ENCODE data around the gene CHMP6.

Gene CHMP6

DNA sequence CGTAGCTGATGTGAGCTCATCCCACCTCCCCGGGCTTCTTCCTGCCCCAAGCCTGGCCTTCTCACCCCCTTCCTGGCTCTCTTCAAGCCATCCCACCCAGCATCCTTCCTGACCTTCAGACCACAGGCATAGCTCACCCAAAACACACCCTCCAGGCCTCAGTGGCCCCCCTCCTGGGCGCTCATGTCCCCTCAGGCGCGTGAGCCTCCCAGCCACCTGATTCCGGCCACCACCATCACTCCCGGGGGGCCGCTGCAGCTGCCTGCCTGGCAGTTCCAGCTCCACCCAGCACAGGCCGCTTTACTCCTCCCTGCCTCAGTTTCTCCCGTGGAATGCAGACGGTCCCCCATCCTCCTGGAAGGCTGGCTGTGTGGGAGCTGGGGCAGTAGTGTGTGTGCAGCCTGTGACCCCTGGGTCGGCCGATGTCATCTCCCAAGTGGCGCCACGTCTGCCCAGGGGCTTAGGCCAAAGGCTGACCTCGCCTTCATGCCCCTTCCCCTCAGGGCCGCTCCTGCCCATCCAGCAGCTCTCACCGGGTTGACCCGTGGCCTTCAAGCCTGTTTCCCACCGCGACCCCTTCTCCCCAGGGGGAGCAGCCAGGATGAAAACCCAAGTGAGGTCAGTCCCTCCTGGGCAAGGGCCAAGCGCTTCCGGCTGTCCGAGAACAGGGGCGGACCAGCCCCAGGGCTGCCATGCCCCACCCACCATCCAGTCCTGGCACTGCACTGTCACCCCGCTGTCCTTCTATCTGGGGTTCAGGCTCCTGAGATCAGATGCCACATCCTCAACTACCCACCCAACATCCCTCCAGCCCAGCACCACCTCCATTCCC, 11.9 kb upstream of the CHMP6 start:
- TF ChIP-seq, protein P1, sequence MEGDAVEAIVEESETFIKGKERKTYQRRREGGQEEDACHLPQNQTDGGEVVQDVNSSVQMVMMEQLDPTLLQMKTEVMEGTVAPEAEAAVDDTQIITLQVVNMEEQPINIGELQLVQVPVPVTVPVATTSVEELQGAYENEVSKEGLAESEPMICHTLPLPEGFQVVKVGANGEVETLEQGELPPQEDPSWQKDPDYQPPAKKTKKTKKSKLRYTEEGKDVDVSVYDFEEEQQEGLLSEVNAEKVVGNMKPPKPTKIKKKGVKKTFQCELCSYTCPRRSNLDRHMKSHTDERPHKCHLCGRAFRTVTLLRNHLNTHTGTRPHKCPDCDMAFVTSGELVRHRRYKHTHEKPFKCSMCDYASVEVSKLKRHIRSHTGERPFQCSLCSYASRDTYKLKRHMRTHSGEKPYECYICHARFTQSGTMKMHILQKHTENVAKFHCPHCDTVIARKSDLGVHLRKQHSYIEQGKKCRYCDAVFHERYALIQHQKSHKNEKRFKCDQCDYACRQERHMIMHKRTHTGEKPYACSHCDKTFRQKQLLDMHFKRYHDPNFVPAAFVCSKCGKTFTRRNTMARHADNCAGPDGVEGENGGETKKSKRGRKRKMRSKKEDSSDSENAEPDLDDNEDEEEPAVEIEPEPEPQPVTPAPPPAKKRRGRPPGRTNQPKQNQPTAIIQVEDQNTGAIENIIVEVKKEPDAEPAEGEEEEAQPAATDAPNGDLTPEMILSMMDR (IDR thresholded peaks at IDR 0.05; ENCODE audit: low read depth, low read length, missing control alignments): no peak
- DNase-seq (ENCODE audit: low read depth): no peak
- in situ Hi-C loops (cut with HindIII; ENCODE audit: low sequenced_read_pairs): no loop called here
- H3K4me3 ChIP-seq (ENCODE audit: low read depth, low read length): no peak overlapping the region

DNA sequence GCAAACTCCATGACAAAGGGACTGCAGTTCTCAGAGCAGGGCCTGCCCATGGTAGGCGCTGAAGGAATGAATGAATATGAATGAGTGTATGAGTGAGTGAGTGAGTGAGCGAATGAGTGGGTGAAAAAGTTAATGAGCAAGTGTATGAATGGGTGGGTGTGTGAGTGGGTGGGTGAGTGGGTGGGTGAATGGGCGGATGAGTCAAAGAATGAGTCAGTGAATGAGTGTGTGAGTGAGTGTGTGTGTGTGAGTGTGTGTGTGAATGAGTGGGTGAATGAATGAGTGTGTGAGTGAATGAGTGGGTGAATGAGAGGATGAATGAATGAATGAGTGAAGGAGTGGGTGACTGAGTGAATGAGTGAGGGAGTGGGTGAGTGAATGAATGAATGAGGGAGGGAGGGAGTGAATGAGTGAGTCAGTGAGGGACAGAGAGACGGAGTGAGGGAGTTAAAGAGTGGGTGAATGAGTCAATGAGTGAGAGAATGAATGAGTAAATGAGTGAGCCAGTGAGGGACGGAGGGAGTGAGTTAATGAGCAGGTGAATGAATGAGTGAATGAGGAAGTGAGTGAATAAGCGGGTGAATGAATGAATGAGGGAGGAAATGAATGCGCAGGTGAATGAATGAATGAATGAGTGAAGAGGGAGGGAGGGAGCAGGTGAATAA, 11.1 kb upstream of the CHMP6 start:
- TF ChIP-seq, protein P1 (IDR thresholded peaks at IDR 0.05; ENCODE audit: low read depth, low read length, missing control alignments): no peak
- DNase-seq (ENCODE audit: low read depth): no peak
- in situ Hi-C loops (cut with HindIII; ENCODE audit: low sequenced_read_pairs): no loop called here
- H3K4me3 ChIP-seq (ENCODE audit: low read depth, low read length): no peak overlapping the region

DNA sequence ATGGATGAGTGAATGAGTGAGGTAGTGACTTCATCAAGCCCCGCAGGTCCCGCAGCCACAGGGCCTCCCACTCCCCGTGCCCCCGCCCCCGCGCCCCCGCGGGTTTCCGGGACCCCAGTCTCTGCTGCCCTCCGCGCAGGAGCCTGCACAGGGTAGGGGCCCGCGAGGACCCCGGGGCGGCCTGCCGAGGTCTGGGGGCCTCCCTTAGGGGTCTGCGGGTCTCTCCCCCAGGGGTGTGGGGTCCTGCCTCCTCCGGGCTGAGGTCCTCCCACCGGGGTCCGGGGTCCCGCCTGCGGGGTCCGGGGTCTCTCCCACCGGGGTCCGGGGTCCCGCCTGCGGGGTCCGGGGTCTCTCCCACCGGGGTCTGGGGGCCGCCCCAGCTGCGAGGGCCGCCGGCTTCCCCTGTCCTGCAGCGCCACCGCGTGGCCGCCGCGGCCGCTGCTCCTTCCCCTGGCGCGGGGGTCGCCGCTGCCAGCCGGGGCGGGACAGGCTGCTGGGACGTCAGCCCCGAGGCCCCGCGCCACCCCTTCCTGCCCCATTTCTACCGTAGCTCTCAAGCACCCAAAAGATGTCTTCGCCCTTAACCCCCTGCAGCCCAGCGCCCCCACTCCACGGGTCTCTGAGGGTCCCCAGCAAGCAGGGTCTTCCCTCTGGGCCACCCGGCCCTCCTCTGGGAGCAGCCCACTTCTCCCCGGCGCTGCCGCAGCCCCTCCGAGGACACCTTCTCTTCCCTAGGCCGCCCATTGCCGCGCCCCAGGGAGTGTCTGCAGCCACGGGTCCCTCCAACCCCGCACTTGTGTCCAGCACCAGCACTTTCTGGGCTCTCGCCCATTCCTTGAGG, 10.4 kb upstream of the CHMP6 start:
- TF ChIP-seq, protein P1 (IDR thresholded peaks at IDR 0.05; ENCODE audit: low read depth, low read length, missing control alignments): peak; percentile 53
- no peak for DNase-seq (ENCODE audit: low read depth)
- in situ Hi-C loops (cut with HindIII; ENCODE audit: low sequenced_read_pairs): no loop called here
- H3K4me3 ChIP-seq (ENCODE audit: low read depth, low read length): peak overlapping the region; percentile 21

DNA sequence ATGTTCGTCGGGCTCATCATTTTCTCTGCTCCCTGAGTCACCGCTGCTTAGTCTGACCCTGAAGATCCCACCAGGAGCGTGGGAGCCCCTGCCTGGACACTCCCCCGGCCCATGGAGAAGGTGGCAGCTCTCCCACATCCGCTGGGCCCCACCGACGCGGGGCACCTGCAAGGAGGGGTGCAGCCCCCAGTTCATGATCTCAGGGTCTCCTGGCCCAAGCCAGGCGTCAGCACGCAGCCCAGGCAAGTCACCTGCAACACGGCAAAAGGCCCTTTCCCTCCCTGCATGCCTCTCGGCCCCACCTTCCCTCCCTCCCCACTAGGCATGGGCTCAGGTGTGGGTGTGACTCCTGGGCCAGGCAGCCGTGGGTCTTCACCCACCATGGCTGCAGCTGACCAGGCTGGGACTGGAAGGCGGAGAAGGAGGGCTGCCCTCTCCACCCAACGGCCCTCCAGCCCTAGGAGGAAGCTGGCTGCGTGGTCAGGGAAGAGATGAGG, 9.7 kb upstream of the CHMP6 start:
- H3K4me3 ChIP-seq (ENCODE audit: low read depth, low read length): no peak overlapping the region
- TF ChIP-seq, protein P1 (IDR thresholded peaks at IDR 0.05; ENCODE audit: low read depth, low read length, missing control alignments): no peak
- in situ Hi-C loops (cut with HindIII; ENCODE audit: low sequenced_read_pairs): no loop called here
- DNase-seq (ENCODE audit: low read depth): no peak

DNA sequence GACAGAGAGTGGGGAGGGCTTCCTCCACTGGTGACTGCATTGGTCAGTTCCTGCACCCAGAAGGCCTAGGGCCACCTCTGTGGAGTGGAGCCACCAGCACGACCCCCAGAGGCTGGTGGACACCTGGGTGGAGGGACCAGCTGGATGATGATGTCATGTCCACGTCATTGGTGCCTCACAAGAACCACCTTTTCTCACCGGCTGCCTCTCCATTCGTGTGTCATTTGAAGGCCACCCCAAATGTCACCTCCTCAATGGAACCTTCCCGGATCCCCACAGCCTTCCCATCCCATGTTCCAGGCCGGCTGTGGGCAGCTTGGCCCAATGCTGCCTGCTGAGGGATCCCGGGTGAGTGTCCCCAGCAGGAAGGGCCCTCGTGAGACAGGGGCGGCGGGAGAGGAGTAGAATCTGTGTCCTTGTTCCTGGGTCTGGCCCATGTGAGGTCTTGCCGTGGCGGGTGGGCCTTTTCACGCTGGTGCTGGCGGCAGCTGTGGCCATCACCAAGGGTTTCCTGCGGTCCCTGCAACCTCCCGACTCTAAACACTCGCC, 9.1 kb upstream of the CHMP6 start:
- no peak for DNase-seq (ENCODE audit: low read depth)
- in situ Hi-C loops (cut with HindIII; ENCODE audit: low sequenced_read_pairs): no loop called here
- TF ChIP-seq, protein P1 (IDR thresholded peaks at IDR 0.05; ENCODE audit: low read depth, low read length, missing control alignments): no peak
- no peak overlapping the region for H3K4me3 ChIP-seq (ENCODE audit: low read depth, low read length)

DNA sequence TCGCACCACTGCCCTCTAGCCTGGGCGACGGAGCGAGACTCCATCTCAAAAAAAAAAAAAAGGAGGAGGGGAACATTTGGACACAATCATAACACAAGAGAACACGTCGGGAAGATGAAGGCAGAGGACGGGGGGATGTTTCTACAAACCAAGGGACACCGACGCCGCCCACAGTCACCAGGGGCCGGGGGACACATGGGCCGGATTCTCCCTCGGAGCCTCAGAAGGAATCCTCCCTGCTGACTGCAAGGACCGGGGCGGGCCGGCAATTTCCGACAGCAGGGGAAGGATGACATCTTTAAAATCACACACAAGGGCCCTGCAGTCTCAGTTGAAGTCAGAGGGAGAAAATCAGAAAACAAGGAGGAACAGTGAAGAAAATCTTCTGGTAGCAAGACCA, 8.1 kb upstream of the CHMP6 start:
- in situ Hi-C loops (cut with HindIII; ENCODE audit: low sequenced_read_pairs): no loop called here
- H3K4me3 ChIP-seq (ENCODE audit: low read depth, low read length): no peak overlapping the region
- DNase-seq (ENCODE audit: low read depth): no peak
- TF ChIP-seq, protein P1 (IDR thresholded peaks at IDR 0.05; ENCODE audit: low read depth, low read length, missing control alignments): no peak

Data from astrocyte of the cerebellum (primary cell).